Activated T-helper 1 cell treated with anti-CD3 and anti-CD28 coated beads, Interleukin-12 subunit alpha, Interleukin-12 subunit beta, Interleukin-2, Interleukin-4 antibody, amounts not matched to agents 30 ng/mL and 10 ng/mL and 1 ng/mL, durations not matched to agents 14 hours and 24 hours and 36 hours (primary cell): Measurements from ENCODE around the gene KIAA1614. TPM values are rescaled to one million over a fixed set of nuclear protein-coding genes. Genes with fewer than 3 reads are reported as not detected.

Experiments used
- DNase-seq: peaks from one replicate; pipeline ENCODE4 v3.0.0; 2021; ENCODE audit warnings: low spot score
- H3K27ac Mint-ChIP-seq: one replicate; pipeline ENCODE4 v1.8.0; 2021; ENCODE audit warnings: mild to moderate bottlenecking, mixed read lengths
- H3K27me3 Mint-ChIP-seq: one replicate; pipeline ENCODE4 v1.8.0; 2022; ENCODE audit warnings: mild to moderate bottlenecking, moderate library complexity, mixed read lengths; ENCODE audit not compliant: insufficient read depth
- H3K36me3 Mint-ChIP-seq: one replicate; pipeline ENCODE4 v1.8.0; 2021; ENCODE audit warnings: low read depth, mixed read lengths
- H3K4me1 Mint-ChIP-seq: one replicate; pipeline ENCODE4 v1.8.0; 2021; ENCODE audit warnings: low read depth, mixed read lengths
- H3K4me3 Mint-ChIP-seq: one replicate; pipeline ENCODE4 v1.8.0; 2021; ENCODE audit warnings: mild to moderate bottlenecking, moderate library complexity, mixed read lengths
- H3K9me3 Mint-ChIP-seq: one replicate; pipeline ENCODE4 v1.8.0; 2021; ENCODE audit warnings: mixed read lengths
- intact Hi-C: fragments of 100-400 bp; cut with micrococcal nuclease; formaldehyde crosslinking; loops from one replicate; pipeline ENCODE4 v1.15.1; 2024
- total RNA-seq: library from RNA; stranded (reverse); gene quantifications from 2 replicates; pipeline ENCODE4 v1.2.3, GENCODE V29; 2022

The KIAA1614 gene
- total RNA-seq, 1 donor from 2014 or later = 0.16 TPM

GRCh38 chr1:180912211-180912800 lies 391 bp upstream of the KIAA1614 start:
- Mint-ChIP-seq H3K27ac (no peak overlapping the region), H3K4me1 (peaks cover 23% of the 10 kb centered on the region), H3K4me3 (peak overlapping the region; percentile 51), H3K27me3 (peaks cover 41% of the 10 kb centered on the region), H3K36me3 (no peaks in the 10 kb centered on the region), H3K9me3 (no peaks in the 10 kb centered on the region)
- intact Hi-C loops = loop anchor here (5.0 kb wide), 1 partner anchor 70 kb away; no protein-coding TSS in a partner anchor
- DNase-seq = no peak

- no peaks in the 10 kb centered on the region for H3K36me3 Mint-ChIP-seq
- peaks cover 9% of the 10 kb centered on the region for H3K4me1 Mint-ChIP-seq
- H3K27me3 Mint-ChIP-seq = peaks cover 35% of the 10 kb centered on the region
- no peak overlapping the region for H3K27ac Mint-ChIP-seq
- intact Hi-C loops = no loop called here
- H3K9me3 Mint-ChIP-seq = no peaks in the 10 kb centered on the region
- no peak overlapping the region for H3K4me3 Mint-ChIP-seq
- no peak for DNase-seq
These were observed 2.8 kb downstream of the KIAA1614 start for GRCh38 chr1:180915426-180915965.

- Mint-ChIP-seq H3K27ac (no peak overlapping the region), H3K4me1 (peaks cover 9% of the 10 kb centered on the region), H3K4me3 (no peak overlapping the region), H3K9me3 (no peaks in the 10 kb centered on the region), H3K36me3 (no peaks in the 10 kb centered on the region), H3K27me3 (peaks cover 29% of the 10 kb centered on the region)
- intact Hi-C loops = no loop called here
- no peak for DNase-seq
These were observed 3.5 kb downstream of the KIAA1614 start for GRCh38 chr1:180916012-180916770.

- DNase-seq = no peak
- Mint-ChIP-seq H3K9me3 (no peaks in the 10 kb centered on the region), H3K4me1 (peaks cover 3% of the 10 kb centered on the region), H3K4me3 (no peak overlapping the region), H3K27me3 (peaks cover 23% of the 10 kb centered on the region), H3K27ac (no peak overlapping the region), H3K36me3 (no peaks in the 10 kb centered on the region)
- intact Hi-C loops = no loop called here
These were observed 4.1 kb downstream of the KIAA1614 start for GRCh38 chr1:180916771-180917170.

DNA sequence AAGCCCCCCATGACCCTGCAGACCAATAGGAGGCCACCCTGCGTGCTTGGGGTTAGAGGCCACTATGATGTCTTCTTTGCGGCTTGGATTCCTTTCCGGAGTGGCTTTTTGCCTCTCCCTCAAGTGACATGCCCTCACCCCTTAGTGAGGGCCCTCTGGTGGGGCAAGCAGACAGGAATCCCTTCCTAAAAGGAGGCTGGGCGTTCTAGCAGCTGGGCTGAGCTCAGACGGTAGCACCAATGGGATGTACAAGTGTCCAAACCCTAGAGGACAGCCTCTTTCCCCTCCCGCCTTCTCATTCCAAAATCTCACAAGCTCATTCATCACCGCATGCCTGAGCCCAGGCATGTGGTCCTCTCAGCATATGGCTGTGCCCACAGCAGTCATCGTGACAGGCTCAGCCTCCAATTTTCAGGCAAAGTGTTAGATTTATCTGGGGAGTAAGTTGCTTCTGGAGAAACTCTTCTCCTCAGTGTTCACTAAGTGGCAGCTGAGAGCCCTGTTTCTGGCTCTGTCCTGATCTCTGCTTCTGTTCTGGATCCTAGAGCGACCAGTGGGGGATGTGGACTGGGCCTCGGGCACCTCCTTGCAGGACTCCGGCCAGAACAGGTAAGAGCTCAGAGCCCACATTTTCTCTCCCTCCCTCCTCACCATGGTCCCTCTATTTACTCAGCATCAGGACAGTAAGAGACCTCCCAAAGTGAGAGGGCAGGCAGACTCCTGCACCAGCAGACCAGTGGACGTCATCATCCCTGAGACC lies 4.8 kb downstream of the KIAA1614 start:
- no peaks in the 10 kb centered on the region for H3K36me3 Mint-ChIP-seq
- intact Hi-C loops = no loop called here
- DNase-seq = no peak
- no peak overlapping the region for H3K4me3 Mint-ChIP-seq
- peaks cover 18% of the 10 kb centered on the region for H3K27me3 Mint-ChIP-seq
- H3K4me1 Mint-ChIP-seq = no peaks in the 10 kb centered on the region
- no peak overlapping the region for H3K27ac Mint-ChIP-seq
- H3K9me3 Mint-ChIP-seq = no peaks in the 10 kb centered on the region

DNA sequence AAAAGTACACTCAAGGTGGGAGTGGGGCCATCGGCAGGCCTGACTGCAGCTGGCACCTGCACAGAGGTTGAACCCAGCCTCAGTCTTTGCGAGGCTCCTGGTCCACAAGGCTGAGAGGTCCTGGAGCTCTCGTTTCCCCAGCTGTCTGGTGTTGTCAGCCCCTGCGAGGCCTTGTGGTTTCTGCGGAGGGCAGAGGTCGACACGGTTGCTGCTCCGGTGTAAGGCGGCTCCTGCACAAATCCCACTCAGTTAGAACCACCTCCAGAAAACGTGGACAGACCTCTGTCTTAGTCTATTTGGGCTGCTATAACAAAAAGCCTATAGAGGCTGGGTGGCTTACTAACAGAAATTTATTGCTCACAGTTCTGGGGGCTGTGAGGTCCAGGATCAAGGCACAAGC lies 5.8 kb downstream of the KIAA1614 start:
- Mint-ChIP-seq H3K27ac (no peak overlapping the region), H3K9me3 (no peaks in the 10 kb centered on the region), H3K4me3 (no peak overlapping the region), H3K36me3 (no peaks in the 10 kb centered on the region), H3K4me1 (no peaks in the 10 kb centered on the region), H3K27me3 (peaks cover 19% of the 10 kb centered on the region)
- intact Hi-C loops = no loop called here
- DNase-seq = no peak

GRCh38 chr1:180919183-180919700 lies 6.5 kb downstream of the KIAA1614 start:
- H3K27me3 Mint-ChIP-seq = peaks cover 17% of the 10 kb centered on the region
- no peak overlapping the region for H3K4me3 Mint-ChIP-seq
- DNase-seq = no peak

GRCh38 chr1:180920193-180920592 lies 7.5 kb downstream of the KIAA1614 start:
- Mint-ChIP-seq H3K27me3 (peaks cover 17% of the 10 kb centered on the region), H3K4me1 (no peaks in the 10 kb centered on the region), H3K36me3 (no peaks in the 10 kb centered on the region), H3K4me3 (no peak overlapping the region), H3K9me3 (no peaks in the 10 kb centered on the region), H3K27ac (no peak overlapping the region)
- intact Hi-C loops = loop anchor here (2.0 kb wide), 1 partner anchor 37 kb away; no protein-coding TSS in a partner anchor
- no peak for DNase-seq

More at GRCh38 chr1:180919183-180919700, 6.5 kb downstream of the KIAA1614 start:
- Mint-ChIP-seq H3K27ac (no peak overlapping the region), H3K36me3 (no peaks in the 10 kb centered on the region), H3K4me1 (no peaks in the 10 kb centered on the region), H3K9me3 (no peaks in the 10 kb centered on the region)
- intact Hi-C loops = no loop called here

DNA sequence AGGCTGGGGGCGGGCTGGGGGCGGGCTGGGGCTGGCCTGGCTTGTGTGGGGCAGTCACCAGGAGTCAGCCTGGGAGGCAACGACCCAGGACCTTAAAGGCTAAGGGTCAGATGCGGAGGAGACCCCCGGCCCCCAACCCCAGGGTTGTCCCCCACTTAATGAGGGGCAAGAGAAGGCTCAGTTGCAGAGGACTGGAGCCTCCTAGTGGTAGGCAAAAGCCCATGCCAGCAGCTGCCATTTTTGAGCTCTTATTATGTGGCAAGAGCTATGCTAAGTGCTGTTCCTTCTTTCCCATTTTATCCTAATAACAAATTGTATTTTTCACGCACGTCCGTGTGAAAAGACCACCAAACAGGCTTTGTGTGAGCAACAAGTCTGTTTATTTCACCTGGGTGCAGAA lies 8.0 kb downstream of the KIAA1614 start:
- no peaks in the 10 kb centered on the region for H3K4me1 Mint-ChIP-seq
- H3K4me3 Mint-ChIP-seq = no peak overlapping the region
- DNase-seq = no peak
- no peaks in the 10 kb centered on the region for H3K9me3 Mint-ChIP-seq
- peaks cover 14% of the 10 kb centered on the region for H3K27me3 Mint-ChIP-seq
- intact Hi-C loops = loop anchor here (2.0 kb wide), 1 partner anchor 38 kb away; no protein-coding TSS in a partner anchor
- H3K27ac Mint-ChIP-seq = no peak overlapping the region
- H3K36me3 Mint-ChIP-seq = no peaks in the 10 kb centered on the region

GRCh38 chr1:180921386-180921785 lies 8.7 kb downstream of the KIAA1614 start:
- no peak for DNase-seq
- H3K27me3 Mint-ChIP-seq = peaks cover 14% of the 10 kb centered on the region
- no peak overlapping the region for H3K4me3 Mint-ChIP-seq
- no peaks in the 10 kb centered on the region for H3K36me3 Mint-ChIP-seq
- no peak overlapping the region for H3K27ac Mint-ChIP-seq
- H3K9me3 Mint-ChIP-seq = no peaks in the 10 kb centered on the region
- H3K4me1 Mint-ChIP-seq = no peaks in the 10 kb centered on the region
- intact Hi-C loops = loop anchor here (2.0 kb wide), 1 partner anchor 39 kb away; no protein-coding TSS in a partner anchor

GRCh38 chr1:180921891-180922630 lies 9.4 kb downstream of the KIAA1614 start:
- no peaks in the 10 kb centered on the region for H3K4me1 Mint-ChIP-seq
- no peak overlapping the region for H3K27ac Mint-ChIP-seq
- no peak overlapping the region for H3K4me3 Mint-ChIP-seq
- DNase-seq = no peak
- intact Hi-C loops = loop anchor here (2.0 kb wide), 1 partner anchor 39 kb away; no protein-coding TSS in a partner anchor
- peaks cover 14% of the 10 kb centered on the region for H3K27me3 Mint-ChIP-seq
- H3K36me3 Mint-ChIP-seq = no peaks in the 10 kb centered on the region
- no peaks in the 10 kb centered on the region for H3K9me3 Mint-ChIP-seq

- no peak for DNase-seq
- no peaks in the 10 kb centered on the region for H3K9me3 Mint-ChIP-seq
- no peak overlapping the region for H3K27ac Mint-ChIP-seq
- no peak overlapping the region for H3K4me3 Mint-ChIP-seq
- H3K27me3 Mint-ChIP-seq = peaks cover 14% of the 10 kb centered on the region
- intact Hi-C loops = no loop called here
- H3K4me1 Mint-ChIP-seq = no peaks in the 10 kb centered on the region
- no peaks in the 10 kb centered on the region for H3K36me3 Mint-ChIP-seq
These were observed 9.9 kb downstream of the KIAA1614 start for GRCh38 chr1:180922631-180923015.
